Measurements from ENCODE around the gene MORC2. TPM values are rescaled to one million over a fixed set of nuclear protein-coding genes. Genes with fewer than 3 reads are reported as not detected.

MORC2 gene
- total RNA-seq, 1 experiment from 2014 or later, result 25.4 TPM

GRCh38 chr22:30875481-30876215 is 92.9 kb downstream of the MORC2 start:
- DNase-seq (ENCODE audit: low read depth, low spot score) (no peak), ATAC-seq (no peak)
- CTCF ChIA-PET, result no interaction called here
- H3K36me3 ChIP-seq (ENCODE audit: control insufficient read depth in 1 of 2, insufficient read depth in 2 of 2, low read length in 2 of 2), result no peaks in the 10 kb centered on the region
- no peak overlapping the region for H3K27ac ChIP-seq (ENCODE audit: low read depth, low read length)
- no peaks in the 10 kb centered on the region for H3K79me2 ChIP-seq (ENCODE audit: insufficient read depth, low read length)
- H3K4me3 ChIP-seq (replicated peaks in 1 of 2; ENCODE audit: low read depth in 1 of 2, low read length in 2 of 2), result no peak overlapping the region
- no peaks in the 10 kb centered on the region for H4K20me1 ChIP-seq (ENCODE audit: insufficient read depth)
- RAD21 ChIA-PET (ENCODE audit: low non-redundant PET in 1 of 2, low total read pairs in 2 of 2, uncharacterized antibody in 2 of 2, unreplicated experiment in 2 of 2), result no interaction called here
- no peak overlapping the region for H3K4me2 ChIP-seq (ENCODE audit: low read length)
- H3K27me3 ChIP-seq (ENCODE audit: insufficient read depth, low read length), result no peaks in the 10 kb centered on the region
- BruUV-seq (replicated peaks), result no TSS peak
- intact Hi-C loops (cut with micrococcal nuclease), result no loop called here
- no peak overlapping the region for H3K9ac ChIP-seq (ENCODE audit: low read length)
- no peaks in the 10 kb centered on the region for H3K9me2 ChIP-seq (ENCODE audit: insufficient read depth)
- no peak overlapping the region for H2AFZ ChIP-seq (ENCODE audit: low read depth, low read length, poor library complexity, severe bottlenecking)
- POLR2A ChIA-PET, result no interaction called here
- no peaks in the 10 kb centered on the region for H3K9me3 ChIP-seq (ENCODE audit: control insufficient read depth in 1 of 2, insufficient read depth in 1 of 2, low read depth in 1 of 2, low read length in 2 of 2)
- no peaks in the 10 kb centered on the region for H3K4me1 ChIP-seq (ENCODE audit: control insufficient read depth in 1 of 2, insufficient read depth in 2 of 2, low read length in 2 of 2)
- TF ChIP-seq YY1 (IDR thresholded peaks at IDR 0.05; ENCODE audit: extremely low read depth, insufficient replicate concordance, low read depth, low read length) (no peak), EGR1 (IDR thresholded peaks at IDR 0.05; ENCODE audit: low read depth) (no peak), ZNF274 (IDR thresholded peaks at IDR 0.05; ENCODE audit: low read depth, low read length) (no peak), ATF3 (IDR thresholded peaks at IDR 0.05) (no peak), ZBTB33 (IDR thresholded peaks at IDR 0.05; ENCODE audit: extremely low read depth, insufficient replicate concordance, low read length) (no peak), CTCF (IDR thresholded peaks at IDR 0.05 in 2 of 3, conservative IDR thresholded peaks at IDR 0.05 in 1 of 3; ENCODE audit: borderline replicate concordance in 1 of 3, insufficient read depth in 1 of 3, low read depth in 2 of 3, low read length in 2 of 3) (no peak)

Other genes starting within 250 kb of the MORC2 start
- 45.0 TPM for gene TUG1, start 491 bp upstream of the MORC2 start, total RNA-seq (2021; ENCODE audit: unreplicated experiment)
- gene SMTN, start 112.5 kb upstream of the MORC2 start, total RNA-seq (2021; ENCODE audit: unreplicated experiment), result 148 TPM
- 65.6 TPM for gene SELENOM, start 138.8 kb upstream of the MORC2 start, total RNA-seq (2021; ENCODE audit: unreplicated experiment)
- gene INPP5J, start 154.2 kb upstream of the MORC2 start, total RNA-seq (2021; ENCODE audit: unreplicated experiment), result 8.9 TPM
- gene PLA2G3, start 171.7 kb upstream of the MORC2 start, total RNA-seq (2021; ENCODE audit: unreplicated experiment), result not detected
- gene RNF185, start 191.4 kb upstream of the MORC2 start, total RNA-seq (2021; ENCODE audit: unreplicated experiment), result 17.1 TPM
- gene LIMK2, start 243.5 kb upstream of the MORC2 start, total RNA-seq (2021; ENCODE audit: unreplicated experiment), result 21.9 TPM